ENCODE measurements around the gene CCDC89. TPM values are rescaled to one million over a fixed set of nuclear protein-coding genes. Genes with fewer than 3 reads are reported as not detected.

CCDC89 gene
- total and polyA plus RNA-seq, 2 experiments from 2014 or later, result 0.31 TPM; not detected in 1

GRCh38 chr11:85718991-85719807 lies 33.2 kb upstream of the CCDC89 start:
- TF ChIP-seq EZH2 (IDR thresholded peaks at IDR 0.05; ENCODE audit: low read depth, unreplicated experiment), result no peak
- no peak for TF ChIP-seq JUNB (IDR thresholded peaks at IDR 0.05; ENCODE audit: unreplicated experiment)
- TF ChIP-seq NANOG (IDR thresholded peaks at IDR 0.05; ENCODE audit: borderline replicate concordance), result no peak; the same call in 1 of the 2 replicates
- no peak for TF ChIP-seq CREB1 (CRISPR knock-in tag; IDR thresholded peaks at IDR 0.05; ENCODE audit: low read depth)
- TF ChIP-seq POLR2AphosphoS5 (IDR thresholded peaks at IDR 0.05; ENCODE audit: low read depth), result no peak
- TF ChIP-seq ZNF114 (CRISPR knock-in tag; IDR thresholded peaks at IDR 0.05), result no peak
- TF ChIP-seq EZH2phosphoT487 (IDR thresholded peaks at IDR 0.05; ENCODE audit: unreplicated experiment), result no peak
- TF ChIP-seq ZNF331 (CRISPR knock-in tag; IDR thresholded peaks at IDR 0.05; ENCODE audit: low read depth), result no peak
- TF ChIP-seq ETS1 (IDR thresholded peaks at IDR 0.05), result no peak
- no peak for TF ChIP-seq CTCF (conservative IDR thresholded peaks at IDR 0.05; ENCODE audit: low read depth in 2 of 2)
- TF ChIP-seq ZNF462 (CRISPR knock-in tag; IDR thresholded peaks at IDR 0.05), result no peak
- TF ChIP-seq STAT1 (IDR thresholded peaks at IDR 0.05; ENCODE audit: unreplicated experiment), result no peak
- no peak for TF ChIP-seq REST (IDR thresholded peaks at IDR 0.05; ENCODE audit: unreplicated experiment)
- Histone ChIP-seq H4K20me1 (replicated peaks; ENCODE audit: insufficient read depth) (no peaks in the 10 kb centered on the region), H3K4me2 (peak overlapping the region; percentile 47), H3F3A (replicated peaks; ENCODE audit: low read depth) (no peaks in the 10 kb centered on the region), H2AFZ (peak overlapping the region; percentile 3; the same call in 1 of the 2 replicates), H3K4me3 (peak overlapping the region; percentile 21; the same call in 1 of the 2 replicates), H3K4me1 (ENCODE audit: insufficient read depth) (peaks cover 44% of the 10 kb centered on the region), H3K27ac (ENCODE audit: low read depth) (peak overlapping the region; percentile 98), H3K9me2 (ENCODE audit: insufficient read depth) (no peaks in the 10 kb centered on the region), H3K36me3 (ENCODE audit: insufficient read depth) (no peaks in the 10 kb centered on the region), H3K27me3 (ENCODE audit: insufficient read depth) (no peaks in the 10 kb centered on the region), H3K79me2 (replicated peaks; ENCODE audit: insufficient read depth) (no peaks in the 10 kb centered on the region)
- Mint-ChIP-seq H3K4me3 (peak overlapping the region; percentile 54), H3K27ac (peak overlapping the region; percentile 98), H3K27me3 (ENCODE audit: insufficient read depth, low read depth, poor library complexity) (peaks cover 7% of the 10 kb centered on the region), H3K9me3 (no peaks in the 10 kb centered on the region), H3K36me3 (ENCODE audit: low read depth) (no peaks in the 10 kb centered on the region), H3K4me1 (peaks cover 50% of the 10 kb centered on the region; the same call in 2 of the 3 replicates)
- ATAC-seq, result peak; percentile 87
- DNase-seq (ENCODE audit: low spot score), result peak; percentile 86

All from GM23338 (cell line).